Measurements from ENCODE around the gene ZNF846.

- TF ChIP-seq POLR2AphosphoS5 (IDR thresholded peaks at IDR 0.05) (no peak), POLR2A (IDR thresholded peaks at IDR 0.05) (no peak), CTCF (IDR thresholded peaks at IDR 0.05) (no peak)
These were observed 49.7 kb upstream of the ZNF846 start for GRCh38 chr19:9818175-9818733.
